AG09309 (cell line): ENCODE measurements around the gene DMTF1.

Experiments
- DNase-seq: peaks from one replicate; pipeline ENCODE4 v3.0.0-alpha.2; 2010; ENCODE audit warnings: low read depth
- H3K4me3 ChIP-seq: 2 replicates; pipeline ENCODE4 v1.5.1; 2011; ENCODE audit warnings: mild to moderate bottlenecking, low read depth, low read length, moderate library complexity; ENCODE audit not compliant: control insufficient read depth
- TF ChIP-seq, protein P1 (sequence below): IDR thresholded peaks from 2 replicates; pipeline ENCODE4 v1.5.1; 2011; ENCODE audit warnings: mild to moderate bottlenecking, low read depth, low read length, inconsistent platforms; ENCODE audit not compliant: insufficient read depth, control insufficient read depth; ENCODE audit errors: missing control alignments

The DMTF1 gene

GRCh38 chr7:87154166-87154565 lies 1.9 kb downstream of the DMTF1 start:
- H3K4me3 ChIP-seq = peak overlapping the region; percentile 61
- TF ChIP-seq, protein P1, sequence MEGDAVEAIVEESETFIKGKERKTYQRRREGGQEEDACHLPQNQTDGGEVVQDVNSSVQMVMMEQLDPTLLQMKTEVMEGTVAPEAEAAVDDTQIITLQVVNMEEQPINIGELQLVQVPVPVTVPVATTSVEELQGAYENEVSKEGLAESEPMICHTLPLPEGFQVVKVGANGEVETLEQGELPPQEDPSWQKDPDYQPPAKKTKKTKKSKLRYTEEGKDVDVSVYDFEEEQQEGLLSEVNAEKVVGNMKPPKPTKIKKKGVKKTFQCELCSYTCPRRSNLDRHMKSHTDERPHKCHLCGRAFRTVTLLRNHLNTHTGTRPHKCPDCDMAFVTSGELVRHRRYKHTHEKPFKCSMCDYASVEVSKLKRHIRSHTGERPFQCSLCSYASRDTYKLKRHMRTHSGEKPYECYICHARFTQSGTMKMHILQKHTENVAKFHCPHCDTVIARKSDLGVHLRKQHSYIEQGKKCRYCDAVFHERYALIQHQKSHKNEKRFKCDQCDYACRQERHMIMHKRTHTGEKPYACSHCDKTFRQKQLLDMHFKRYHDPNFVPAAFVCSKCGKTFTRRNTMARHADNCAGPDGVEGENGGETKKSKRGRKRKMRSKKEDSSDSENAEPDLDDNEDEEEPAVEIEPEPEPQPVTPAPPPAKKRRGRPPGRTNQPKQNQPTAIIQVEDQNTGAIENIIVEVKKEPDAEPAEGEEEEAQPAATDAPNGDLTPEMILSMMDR = no peak
- DNase-seq = no peak

- DNase-seq = no peak
- TF ChIP-seq, protein P1 = no peak
- H3K4me3 ChIP-seq = peak overlapping the region; percentile 61
These were observed 2.3 kb downstream of the DMTF1 start for GRCh38 chr7:87154569-87154968.

DNA sequence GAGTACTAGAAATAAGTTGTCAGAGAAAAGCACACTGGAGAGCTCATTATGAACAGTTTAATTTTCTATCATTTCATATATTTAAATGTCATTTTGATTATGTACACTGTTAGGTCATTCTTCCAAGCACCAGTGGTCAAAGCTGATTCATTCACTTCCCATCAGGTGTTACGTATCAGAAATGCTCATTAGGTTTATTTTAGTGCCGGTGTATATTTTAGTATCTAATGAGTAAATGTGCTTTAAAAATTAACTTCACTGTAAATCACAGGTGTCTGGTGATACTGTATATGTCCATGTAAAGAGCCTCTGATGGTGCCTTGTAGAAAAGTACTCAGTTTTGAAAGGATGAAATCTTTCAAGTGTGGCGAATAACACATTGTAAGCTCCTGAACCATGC lies 3.5 kb downstream of the DMTF1 start:
- DNase-seq = no peak
- TF ChIP-seq, protein P1 = no peak
- no peak overlapping the region for H3K4me3 ChIP-seq

- no peak for DNase-seq
- TF ChIP-seq, protein P1 = no peak
These were observed 4.5 kb downstream of the DMTF1 start for GRCh38 chr7:87156709-87157108.

GRCh38 chr7:87159538-87159937 lies 7.3 kb downstream of the DMTF1 start:
- no peak overlapping the region for H3K4me3 ChIP-seq
- DNase-seq = no peak
- TF ChIP-seq, protein P1 = no peak

More at GRCh38 chr7:87156709-87157108, 4.5 kb downstream of the DMTF1 start:
- H3K4me3 ChIP-seq = no peak overlapping the region

DNA sequence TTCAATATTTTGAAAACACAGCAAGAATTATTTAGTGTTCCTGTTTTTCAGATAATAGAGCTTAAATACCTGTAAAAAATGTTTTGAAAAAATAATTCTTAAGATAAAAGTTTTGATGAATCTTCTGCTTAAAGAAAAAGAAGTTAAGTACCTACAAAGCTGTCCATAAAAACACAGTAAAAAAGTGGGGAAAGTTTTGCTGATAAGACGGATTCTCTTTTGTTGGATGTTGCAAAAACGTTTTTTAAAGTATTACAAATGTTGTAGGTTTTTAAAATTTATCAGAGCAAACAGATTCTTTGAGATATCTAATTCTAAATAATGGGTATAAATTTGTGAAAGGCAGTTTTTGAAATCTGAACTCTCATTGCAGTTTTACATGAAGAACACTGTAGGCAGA lies 12.2 kb downstream of the DMTF1 start:
- DNase-seq = no peak
- TF ChIP-seq, protein P1 = no peak
- no peak overlapping the region for H3K4me3 ChIP-seq

DNA sequence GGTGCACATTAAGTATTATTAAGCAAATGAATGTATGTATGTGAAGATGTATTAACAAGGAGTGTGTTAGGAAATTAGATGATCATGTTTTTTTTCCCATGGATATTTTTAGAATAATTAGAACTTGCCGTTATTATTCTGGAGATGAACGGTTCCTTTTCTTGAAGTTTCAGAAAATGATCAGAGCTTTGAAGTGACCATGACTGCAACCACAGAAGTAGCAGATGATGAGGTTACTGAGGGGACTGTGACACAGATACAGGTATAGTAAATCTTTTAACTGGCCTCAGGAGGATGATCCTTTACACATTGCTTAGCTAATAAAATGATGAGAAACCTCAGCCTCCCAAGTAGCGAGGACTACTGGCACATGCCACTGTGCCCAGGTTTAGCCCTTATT lies 18.6 kb downstream of the DMTF1 start:
- no peak for DNase-seq
- no peak overlapping the region for H3K4me3 ChIP-seq
- TF ChIP-seq, protein P1 = no peak
